SK-N-SH (cell line): ENCODE measurements around the gene ZDHHC6.
"Not testable (repeated sequence)": the region's sequence is repeated elsewhere in the genome, so short reads cannot be mapped to it uniquely, and the experiment has no call there.

Experiments
- MAX ChIP-seq: IDR thresholded peaks from 2 replicates; pipeline ENCODE4 v1.4.0; 2012; ENCODE audit warnings: low read depth
- POLR2AphosphoS5 ChIP-seq: IDR thresholded peaks from 2 replicates; pipeline ENCODE4 v1.6.1; 2012; ENCODE audit warnings: low read depth, low read length
- TF ChIP-seq, protein P1 (sequence below): fragments of 200-600 bp; sonication (generic); IDR thresholded peaks from 2 replicates; pipeline ENCODE4 v1.6.1; 2017; ENCODE audit warnings: antibody characterized with exemption, mild to moderate bottlenecking, moderate library complexity

- TF ChIP-seq POLR2AphosphoS5, MAX: not testable (repeated sequence)
- TF ChIP-seq, protein P1, sequence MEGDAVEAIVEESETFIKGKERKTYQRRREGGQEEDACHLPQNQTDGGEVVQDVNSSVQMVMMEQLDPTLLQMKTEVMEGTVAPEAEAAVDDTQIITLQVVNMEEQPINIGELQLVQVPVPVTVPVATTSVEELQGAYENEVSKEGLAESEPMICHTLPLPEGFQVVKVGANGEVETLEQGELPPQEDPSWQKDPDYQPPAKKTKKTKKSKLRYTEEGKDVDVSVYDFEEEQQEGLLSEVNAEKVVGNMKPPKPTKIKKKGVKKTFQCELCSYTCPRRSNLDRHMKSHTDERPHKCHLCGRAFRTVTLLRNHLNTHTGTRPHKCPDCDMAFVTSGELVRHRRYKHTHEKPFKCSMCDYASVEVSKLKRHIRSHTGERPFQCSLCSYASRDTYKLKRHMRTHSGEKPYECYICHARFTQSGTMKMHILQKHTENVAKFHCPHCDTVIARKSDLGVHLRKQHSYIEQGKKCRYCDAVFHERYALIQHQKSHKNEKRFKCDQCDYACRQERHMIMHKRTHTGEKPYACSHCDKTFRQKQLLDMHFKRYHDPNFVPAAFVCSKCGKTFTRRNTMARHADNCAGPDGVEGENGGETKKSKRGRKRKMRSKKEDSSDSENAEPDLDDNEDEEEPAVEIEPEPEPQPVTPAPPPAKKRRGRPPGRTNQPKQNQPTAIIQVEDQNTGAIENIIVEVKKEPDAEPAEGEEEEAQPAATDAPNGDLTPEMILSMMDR, result not testable (repeated sequence)
Measured at GRCh38 chr10:112464074-112464473, 17.4 kb upstream of the ZDHHC6 start.
